ENCODE data around the gene DSC3.
"Not testable (repeated sequence)": the region's sequence is repeated elsewhere in the genome, so short reads cannot be mapped to it uniquely, and the experiment has no call there.

DSC3 gene

DNA sequence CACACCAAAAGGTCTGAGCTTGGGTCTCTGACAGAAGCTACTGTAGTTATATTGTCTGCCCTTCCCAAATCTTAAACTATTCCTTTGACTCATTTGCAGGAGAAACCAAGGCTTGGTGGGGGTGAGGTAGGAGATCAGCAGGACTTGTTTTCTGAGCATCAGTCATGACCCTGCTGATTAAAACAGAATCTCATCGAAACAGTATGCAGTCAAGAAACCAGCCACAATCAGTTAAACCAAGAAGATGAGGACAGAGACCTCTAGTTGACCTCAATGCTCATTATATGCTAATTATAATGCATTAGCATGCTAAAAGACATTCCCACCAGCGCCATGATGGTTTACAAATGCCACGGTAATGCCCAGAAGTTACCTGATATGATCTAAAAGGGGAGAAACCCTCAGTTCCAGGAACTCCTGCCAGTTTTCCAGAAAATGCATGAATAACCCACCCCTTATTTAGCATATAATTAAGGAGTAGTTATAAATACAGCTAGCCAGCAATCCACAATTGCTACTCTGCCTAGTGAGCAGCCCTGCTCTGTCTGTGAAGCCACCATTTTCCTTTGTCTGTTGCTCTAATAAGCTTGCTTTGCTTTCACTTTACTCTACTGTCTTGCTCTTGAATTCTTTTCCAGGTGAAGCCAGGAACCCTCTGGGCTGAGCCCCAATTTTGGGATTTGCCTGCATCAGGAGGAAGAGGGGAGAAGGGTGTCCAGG is 26.7 kb downstream of the DSC3 start:
- Mint-ChIP-seq H3K9me3 (no peaks in the 10 kb centered on the region), H3K27ac (no peak overlapping the region), H3K4me1 (ENCODE audit: low read depth) (no peaks in the 10 kb centered on the region), H3K4me3 (no peak overlapping the region), H3K27me3 (ENCODE audit: low read depth) (no peaks in the 10 kb centered on the region), H3K36me3 (ENCODE audit: low read depth) (no peaks in the 10 kb centered on the region)

DNA sequence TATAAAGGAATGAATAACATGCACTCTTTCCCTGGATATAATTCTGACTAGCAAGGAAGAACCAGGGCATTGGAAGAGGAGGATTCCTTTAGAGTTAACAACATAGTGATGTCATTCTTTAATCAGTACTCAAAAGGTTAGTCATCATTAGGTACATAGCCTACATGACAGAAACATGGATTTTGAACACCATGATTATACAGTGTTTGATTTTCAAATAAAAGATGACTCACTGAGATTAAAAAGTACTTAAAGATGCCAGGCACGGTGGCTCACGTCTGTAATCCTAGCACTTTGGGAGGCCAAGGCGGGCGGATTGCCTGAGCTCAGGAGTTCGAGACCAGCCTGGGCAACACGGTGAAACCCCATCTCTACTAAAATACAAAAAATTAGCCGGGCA is 31.1 kb downstream of the DSC3 start:
- not testable (repeated sequence) for H3K27me3 Mint-ChIP-seq (ENCODE audit: low read depth); H3K36me3 Mint-ChIP-seq (ENCODE audit: low read depth); H3K4me1 Mint-ChIP-seq (ENCODE audit: low read depth); H3K4me3 Mint-ChIP-seq; H3K27ac Mint-ChIP-seq; H3K9me3 Mint-ChIP-seq

DNA sequence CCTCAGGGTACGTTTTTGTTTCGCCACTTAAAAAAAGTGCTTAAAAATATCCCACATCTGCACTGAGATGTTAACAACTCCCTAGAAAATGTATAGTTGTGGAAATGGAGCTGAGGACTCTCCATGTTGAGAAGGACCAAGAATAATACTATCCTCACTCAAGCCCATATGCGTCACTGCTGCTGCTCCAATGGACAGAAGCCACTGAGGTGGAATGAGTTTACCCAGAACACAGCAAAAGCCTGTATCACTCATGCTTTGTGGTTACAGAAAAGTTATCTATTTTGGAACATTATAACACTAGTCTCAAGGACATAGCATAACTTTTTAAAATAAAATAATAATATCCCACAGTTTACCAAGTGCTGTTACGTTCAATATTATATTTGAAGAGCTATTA is 31.9 kb downstream of the DSC3 start:
- H3K4me1 Mint-ChIP-seq (ENCODE audit: low read depth): no peaks in the 10 kb centered on the region
- no peak overlapping the region for H3K4me3 Mint-ChIP-seq
- no peaks in the 10 kb centered on the region for H3K9me3 Mint-ChIP-seq
- H3K27ac Mint-ChIP-seq: no peak overlapping the region
- H3K36me3 Mint-ChIP-seq (ENCODE audit: low read depth): no peaks in the 10 kb centered on the region
- H3K27me3 Mint-ChIP-seq (ENCODE audit: low read depth): no peaks in the 10 kb centered on the region

DNA sequence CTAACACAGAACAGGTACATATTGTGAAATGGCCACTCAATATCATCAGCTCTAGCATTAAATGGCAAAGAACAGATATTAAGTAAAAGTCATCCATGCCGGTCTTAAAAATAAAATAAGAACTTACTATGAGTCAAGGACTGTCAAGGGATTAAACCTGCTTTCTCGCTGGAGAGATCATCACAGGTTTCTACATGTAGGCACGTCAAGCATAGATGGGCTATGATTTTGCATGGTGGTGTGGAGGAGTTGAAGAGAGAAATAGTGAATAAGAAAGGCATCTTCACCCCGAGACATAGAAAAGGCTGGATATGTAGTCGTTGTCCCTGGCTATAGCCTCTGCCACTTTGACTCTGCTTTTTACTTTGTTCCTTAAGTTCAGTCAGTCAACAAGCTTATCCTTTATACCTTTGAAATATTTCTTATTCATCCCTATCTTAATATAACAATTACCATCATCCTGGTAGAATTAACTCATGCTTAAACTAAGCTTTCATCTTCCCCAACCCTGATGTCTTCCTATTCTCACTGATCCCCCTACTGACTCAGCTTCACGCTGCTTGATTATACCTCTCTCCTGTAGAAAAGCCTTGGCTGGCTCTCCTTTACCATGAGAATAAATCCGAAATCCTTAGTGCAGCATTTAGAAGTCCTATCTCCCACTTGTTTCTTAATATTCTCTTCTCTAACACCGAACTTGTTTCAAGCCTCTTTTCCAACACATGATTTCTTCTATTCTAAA is 42.5 kb downstream of the DSC3 start:
- Mint-ChIP-seq H3K27me3 (ENCODE audit: low read depth) (no peaks in the 10 kb centered on the region), H3K27ac (no peak overlapping the region), H3K36me3 (ENCODE audit: low read depth) (no peaks in the 10 kb centered on the region), H3K9me3 (no peaks in the 10 kb centered on the region), H3K4me3 (no peak overlapping the region), H3K4me1 (ENCODE audit: low read depth) (no peaks in the 10 kb centered on the region)

- H3K27ac Mint-ChIP-seq: no peak overlapping the region
- H3K36me3 Mint-ChIP-seq (ENCODE audit: low read depth): no peaks in the 10 kb centered on the region
- no peaks in the 10 kb centered on the region for H3K27me3 Mint-ChIP-seq (ENCODE audit: low read depth)
- no peaks in the 10 kb centered on the region for H3K9me3 Mint-ChIP-seq
- no peak overlapping the region for H3K4me3 Mint-ChIP-seq
- H3K4me1 Mint-ChIP-seq (ENCODE audit: low read depth): no peaks in the 10 kb centered on the region
These were observed 43.4 kb downstream of the DSC3 start for GRCh38 chr18:30999186-30999585.

DNA sequence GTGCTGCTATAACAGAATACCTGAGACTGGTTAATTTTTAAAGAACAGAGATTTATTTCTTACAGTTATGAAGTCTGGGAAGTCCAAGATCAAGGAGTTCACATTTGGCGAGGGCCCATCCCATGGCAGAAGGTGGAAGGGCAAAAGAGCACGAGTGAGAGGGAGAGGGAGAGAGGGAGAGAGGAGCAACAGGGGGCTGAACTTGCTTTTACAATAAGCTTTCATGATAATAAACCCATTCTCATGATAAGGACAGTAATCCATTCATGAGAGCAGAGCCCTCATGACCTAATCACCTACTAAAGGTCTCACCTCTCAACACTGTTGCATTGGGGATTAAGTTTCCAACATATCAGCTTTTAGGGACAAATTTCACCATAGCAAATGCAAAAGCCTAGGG is 45.3 kb downstream of the DSC3 start:
- no peaks in the 10 kb centered on the region for H3K4me1 Mint-ChIP-seq (ENCODE audit: low read depth)
- H3K36me3 Mint-ChIP-seq (ENCODE audit: low read depth): no peaks in the 10 kb centered on the region

GRCh38 chr18:30992231-30992630 is 50.3 kb downstream of the DSC3 start:
- H3K36me3 Mint-ChIP-seq (ENCODE audit: low read depth): no peaks in the 10 kb centered on the region
- H3K9me3 Mint-ChIP-seq: no peaks in the 10 kb centered on the region
- no peaks in the 10 kb centered on the region for H3K4me1 Mint-ChIP-seq (ENCODE audit: low read depth)
- H3K27ac Mint-ChIP-seq: no peak overlapping the region
- no peak overlapping the region for H3K4me3 Mint-ChIP-seq
- H3K27me3 Mint-ChIP-seq (ENCODE audit: low read depth): no peaks in the 10 kb centered on the region

More for the DNA sequence above, 45.3 kb downstream of the DSC3 start:
- no peak overlapping the region for H3K27ac Mint-ChIP-seq
- H3K27me3 Mint-ChIP-seq (ENCODE audit: low read depth): no peaks in the 10 kb centered on the region
- H3K4me3 Mint-ChIP-seq: no peak overlapping the region
- no peaks in the 10 kb centered on the region for H3K9me3 Mint-ChIP-seq

- Mint-ChIP-seq H3K36me3 (ENCODE audit: low read depth) (no peaks in the 10 kb centered on the region), H3K4me3 (no peak overlapping the region), H3K9me3 (no peaks in the 10 kb centered on the region), H3K27me3 (ENCODE audit: low read depth) (no peaks in the 10 kb centered on the region), H3K4me1 (ENCODE audit: low read depth) (no peaks in the 10 kb centered on the region), H3K27ac (no peak overlapping the region)
These were observed 51.1 kb downstream of the DSC3 start for GRCh38 chr18:30991397-30991796.

DNA sequence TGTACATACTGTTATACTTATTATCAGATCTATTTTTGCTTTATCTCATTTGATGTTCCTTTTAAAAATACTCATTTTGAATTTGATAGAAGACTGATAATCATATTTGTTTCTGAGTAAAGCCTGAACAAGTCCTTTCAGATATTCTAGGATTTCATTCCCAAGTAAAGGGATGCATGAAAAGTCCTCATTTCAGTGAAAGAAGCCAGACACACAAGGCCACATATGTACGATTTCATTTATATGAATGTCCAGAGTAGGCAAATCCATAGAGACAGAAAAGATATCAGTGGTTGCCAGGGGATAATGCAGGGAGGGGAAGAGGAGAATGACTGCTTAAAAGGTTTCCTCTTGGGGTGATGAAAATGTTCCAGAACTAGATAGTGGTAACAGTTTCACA is 53.4 kb downstream of the DSC3 start:
- Mint-ChIP-seq H3K4me3 (no peak overlapping the region), H3K27ac (no peak overlapping the region), H3K9me3 (no peaks in the 10 kb centered on the region), H3K36me3 (ENCODE audit: low read depth) (no peaks in the 10 kb centered on the region), H3K27me3 (ENCODE audit: low read depth) (no peaks in the 10 kb centered on the region), H3K4me1 (ENCODE audit: low read depth) (no peaks in the 10 kb centered on the region)

DNA sequence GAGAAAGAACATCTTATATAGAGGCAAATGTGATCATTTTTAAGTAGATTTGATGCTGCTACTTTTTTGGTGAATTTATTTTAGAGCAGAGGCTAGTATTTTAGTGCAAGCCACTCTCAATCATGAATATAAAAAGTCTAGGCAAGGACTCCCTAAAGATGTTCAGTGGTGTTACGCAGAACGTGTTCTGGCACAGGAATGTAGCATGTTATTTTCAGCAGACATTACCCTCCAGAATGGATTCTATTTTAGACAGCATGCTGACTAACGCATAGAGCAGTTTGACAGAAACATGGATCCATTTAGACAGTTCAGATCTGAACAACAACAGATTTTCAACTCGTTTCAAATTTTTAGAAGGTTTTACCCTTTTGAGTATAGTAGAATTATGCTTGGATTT is 54.1 kb downstream of the DSC3 start:
- no peak overlapping the region for H3K27ac Mint-ChIP-seq
- H3K4me3 Mint-ChIP-seq: no peak overlapping the region
- no peaks in the 10 kb centered on the region for H3K4me1 Mint-ChIP-seq (ENCODE audit: low read depth)
- H3K27me3 Mint-ChIP-seq (ENCODE audit: low read depth): no peaks in the 10 kb centered on the region
- H3K36me3 Mint-ChIP-seq (ENCODE audit: low read depth): no peaks in the 10 kb centered on the region
- no peaks in the 10 kb centered on the region for H3K9me3 Mint-ChIP-seq

GRCh38 chr18:30987467-30988241 is 54.9 kb downstream of the DSC3 start:
- H3K27ac Mint-ChIP-seq: no peak overlapping the region
- H3K36me3 Mint-ChIP-seq (ENCODE audit: low read depth): no peaks in the 10 kb centered on the region
- H3K4me3 Mint-ChIP-seq: no peak overlapping the region
- H3K27me3 Mint-ChIP-seq (ENCODE audit: low read depth): no peaks in the 10 kb centered on the region
- no peaks in the 10 kb centered on the region for H3K9me3 Mint-ChIP-seq
- H3K4me1 Mint-ChIP-seq (ENCODE audit: low read depth): no peaks in the 10 kb centered on the region

- no peaks in the 10 kb centered on the region for H3K27me3 Mint-ChIP-seq (ENCODE audit: low read depth)
- no peaks in the 10 kb centered on the region for H3K9me3 Mint-ChIP-seq
- H3K27ac Mint-ChIP-seq: no peak overlapping the region
- no peaks in the 10 kb centered on the region for H3K36me3 Mint-ChIP-seq (ENCODE audit: low read depth)
- H3K4me3 Mint-ChIP-seq: no peak overlapping the region
- no peaks in the 10 kb centered on the region for H3K4me1 Mint-ChIP-seq (ENCODE audit: low read depth)
These were observed 56.8 kb downstream of the DSC3 start for GRCh38 chr18:30985753-30986152.

DNA sequence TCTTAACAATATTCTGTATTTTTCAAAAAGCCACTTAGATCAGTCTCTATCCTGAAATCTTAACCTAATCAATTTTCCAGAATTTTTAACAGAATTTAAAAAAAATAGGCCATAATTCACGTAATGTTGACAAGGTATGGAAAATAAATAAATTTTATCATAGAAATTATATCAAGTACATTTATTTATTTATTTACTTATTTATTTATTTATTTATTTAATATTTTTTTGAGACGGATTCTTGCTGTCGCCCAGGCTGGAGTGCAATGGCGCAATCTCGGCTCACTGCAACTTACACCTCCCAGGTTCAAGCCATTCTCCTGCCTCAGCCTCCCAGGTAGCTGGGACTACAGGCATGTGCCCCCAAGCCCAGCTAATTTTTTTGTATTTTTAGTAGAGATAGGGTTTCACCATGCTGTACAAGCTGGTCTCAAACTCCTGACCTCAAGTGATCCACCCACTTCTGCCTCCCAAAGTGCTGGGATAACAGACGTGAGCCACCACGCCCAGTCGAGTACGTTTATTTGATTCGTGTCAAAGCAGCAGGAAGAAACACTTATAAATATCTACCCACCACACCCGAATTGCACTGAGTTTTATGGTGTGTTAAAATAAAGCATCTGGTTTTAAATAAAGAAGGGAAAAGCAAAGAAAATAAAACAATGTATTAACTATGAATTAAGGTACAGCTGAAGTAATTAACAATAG is 60.1 kb downstream of the DSC3 start:
- H3K27me3 Mint-ChIP-seq (ENCODE audit: low read depth): no peaks in the 10 kb centered on the region
- no peak overlapping the region for H3K27ac Mint-ChIP-seq
- no peaks in the 10 kb centered on the region for H3K9me3 Mint-ChIP-seq
- no peak overlapping the region for H3K4me3 Mint-ChIP-seq
- H3K4me1 Mint-ChIP-seq (ENCODE audit: low read depth): no peaks in the 10 kb centered on the region
- H3K36me3 Mint-ChIP-seq (ENCODE audit: low read depth): no peaks in the 10 kb centered on the region

GRCh38 chr18:30978091-30978490 is 64.5 kb downstream of the DSC3 start:
- H3K36me3 Mint-ChIP-seq (ENCODE audit: low read depth); H3K4me3 Mint-ChIP-seq; H3K9me3 Mint-ChIP-seq; H3K4me1 Mint-ChIP-seq (ENCODE audit: low read depth); H3K27me3 Mint-ChIP-seq (ENCODE audit: low read depth); H3K27ac Mint-ChIP-seq: not testable (repeated sequence)
